A673 (cell line): ENCODE measurements around the gene ACOD1.

Source experiments
- EZH2 ChIP-seq: fragments of 200-600 bp; sonication (generic); IDR thresholded peaks from 2 replicates; pipeline ENCODE4 v1.6.1; 2017; ENCODE audit warnings: borderline replicate concordance, low read depth, mild to moderate bottlenecking, mixed read lengths, antibody characterized with exemption, low read length; ENCODE audit not compliant: poor library complexity, severe bottlenecking
- TF ChIP-seq, protein P1 (sequence below): fragments of 300-800, 200-600 bp; sonication (generic); conservative IDR thresholded peaks from 2 replicates; pipeline ENCODE4 v1.5.1; 2017; ENCODE audit warnings: low read depth, mild to moderate bottlenecking, antibody characterized with exemption, low read length, moderate library complexity, mixed read lengths

- TF ChIP-seq, protein P1, sequence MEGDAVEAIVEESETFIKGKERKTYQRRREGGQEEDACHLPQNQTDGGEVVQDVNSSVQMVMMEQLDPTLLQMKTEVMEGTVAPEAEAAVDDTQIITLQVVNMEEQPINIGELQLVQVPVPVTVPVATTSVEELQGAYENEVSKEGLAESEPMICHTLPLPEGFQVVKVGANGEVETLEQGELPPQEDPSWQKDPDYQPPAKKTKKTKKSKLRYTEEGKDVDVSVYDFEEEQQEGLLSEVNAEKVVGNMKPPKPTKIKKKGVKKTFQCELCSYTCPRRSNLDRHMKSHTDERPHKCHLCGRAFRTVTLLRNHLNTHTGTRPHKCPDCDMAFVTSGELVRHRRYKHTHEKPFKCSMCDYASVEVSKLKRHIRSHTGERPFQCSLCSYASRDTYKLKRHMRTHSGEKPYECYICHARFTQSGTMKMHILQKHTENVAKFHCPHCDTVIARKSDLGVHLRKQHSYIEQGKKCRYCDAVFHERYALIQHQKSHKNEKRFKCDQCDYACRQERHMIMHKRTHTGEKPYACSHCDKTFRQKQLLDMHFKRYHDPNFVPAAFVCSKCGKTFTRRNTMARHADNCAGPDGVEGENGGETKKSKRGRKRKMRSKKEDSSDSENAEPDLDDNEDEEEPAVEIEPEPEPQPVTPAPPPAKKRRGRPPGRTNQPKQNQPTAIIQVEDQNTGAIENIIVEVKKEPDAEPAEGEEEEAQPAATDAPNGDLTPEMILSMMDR = no peak
- no peak for TF ChIP-seq EZH2
Measured at GRCh38 chr13:76993021-76993420, 44.7 kb downstream of the ACOD1 start.
